ENCODE results near the gene RUNX3.

- TF ChIP-seq CTCF (IDR thresholded peaks at IDR 0.05) (no peak), EP300 (IDR thresholded peaks at IDR 0.05) (no peak), POLR2A (IDR thresholded peaks at IDR 0.05) (no peak)
Observed at GRCh38 chr1:24910210-24910609, 19.9 kb downstream of the RUNX3 start.
